Effector memory CD4-positive, alpha-beta T cell (primary cell): ENCODE data around the gene NR2C2AP.

ENCODE experiments used
- DNase-seq, 3 donors: peaks; one replicate each; pipeline ENCODE4 v3.0.0-alpha.2; 2020
- H3K27ac ChIP-seq: 2 replicates; pipeline ENCODE4 v1.7.0; 2013; ENCODE audit warnings: mild to moderate bottlenecking, low read length, moderate library complexity; ENCODE audit not compliant: insufficient read depth, poor library complexity, severe bottlenecking
- H3K27me3 ChIP-seq: replicated peaks from 2 replicates; pipeline ENCODE4 v1.7.0; 2013; ENCODE audit warnings: mild to moderate bottlenecking, low read length; ENCODE audit not compliant: insufficient read depth, control insufficient read depth, poor library complexity, severe bottlenecking
- H3K36me3 ChIP-seq: 2 replicates; pipeline ENCODE4 v1.7.0; 2013; ENCODE audit warnings: mild to moderate bottlenecking, low read length, moderate library complexity; ENCODE audit not compliant: control insufficient read depth, insufficient read depth
- H3K4me1 ChIP-seq: 2 replicates; pipeline ENCODE4 v1.7.0; 2013; ENCODE audit warnings: low read length, mild to moderate bottlenecking; ENCODE audit not compliant: control insufficient read depth, insufficient read depth, poor library complexity, severe bottlenecking
- H3K4me3 ChIP-seq: 2 replicates; pipeline ENCODE4 v1.7.0; 2013; ENCODE audit warnings: low read length, low read depth, mild to moderate bottlenecking; ENCODE audit not compliant: insufficient read depth, poor library complexity, severe bottlenecking
- H3K9me3 ChIP-seq: 2 replicates; pipeline ENCODE4 v1.7.0; 2013; ENCODE audit warnings: mild to moderate bottlenecking, low read length, moderate library complexity; ENCODE audit not compliant: control insufficient read depth

The NR2C2AP gene

DNA sequence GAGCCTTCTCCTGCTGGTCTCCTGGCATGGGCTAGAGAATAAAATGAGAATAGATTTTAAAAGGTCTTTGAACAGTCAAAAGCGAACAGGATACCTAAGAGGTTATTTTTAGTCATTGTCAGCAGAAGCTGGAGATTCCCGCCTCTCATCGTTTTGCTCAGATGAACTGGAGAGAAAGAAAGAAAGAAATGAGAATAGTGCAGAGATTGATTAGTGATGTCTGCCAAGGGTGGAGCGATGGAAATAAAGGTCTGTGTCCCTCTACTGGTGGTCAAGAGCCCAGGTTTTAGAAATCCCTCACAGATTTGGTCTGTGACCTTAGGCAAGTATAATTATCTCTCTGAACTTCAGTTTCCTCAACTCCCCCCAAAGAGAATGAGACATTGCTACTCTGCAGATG is 13.9 kb upstream of the NR2C2AP start:
- Histone ChIP-seq H3K36me3 (no peaks in the 10 kb centered on the region), H3K9me3 (no peaks in the 10 kb centered on the region), H3K4me1 (no peaks in the 10 kb centered on the region), H3K4me3 (no peak overlapping the region), H3K27me3 (peaks cover 35% of the 10 kb centered on the region), H3K27ac (no peak overlapping the region)
- no peak for DNase-seq

DNA sequence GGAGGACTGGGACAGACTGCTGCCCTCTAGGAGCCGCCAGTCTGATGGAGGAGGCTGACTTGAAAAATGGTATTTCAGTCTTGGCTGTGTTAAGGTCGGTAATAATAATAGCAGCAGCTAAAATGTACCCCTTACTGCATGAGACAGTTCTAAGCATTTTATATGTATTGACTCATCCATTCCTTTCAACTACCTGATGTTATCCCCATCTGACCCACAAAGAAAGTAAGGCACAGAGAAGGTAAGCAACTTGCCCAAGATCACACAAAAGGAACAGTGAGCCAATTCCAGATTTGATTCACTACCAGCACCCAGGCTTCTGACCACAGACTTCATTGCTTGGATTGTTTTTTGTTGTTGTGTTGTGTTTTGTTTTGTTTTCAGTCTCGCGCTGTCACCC is 12.6 kb upstream of the NR2C2AP start:
- peaks cover 42% of the 10 kb centered on the region for H3K27me3 ChIP-seq
- no peak overlapping the region for H3K4me3 ChIP-seq
- H3K27ac ChIP-seq = no peak overlapping the region
- H3K36me3 ChIP-seq = no peaks in the 10 kb centered on the region
- no peak for DNase-seq
- H3K4me1 ChIP-seq = no peaks in the 10 kb centered on the region
- H3K9me3 ChIP-seq = no peaks in the 10 kb centered on the region

DNA sequence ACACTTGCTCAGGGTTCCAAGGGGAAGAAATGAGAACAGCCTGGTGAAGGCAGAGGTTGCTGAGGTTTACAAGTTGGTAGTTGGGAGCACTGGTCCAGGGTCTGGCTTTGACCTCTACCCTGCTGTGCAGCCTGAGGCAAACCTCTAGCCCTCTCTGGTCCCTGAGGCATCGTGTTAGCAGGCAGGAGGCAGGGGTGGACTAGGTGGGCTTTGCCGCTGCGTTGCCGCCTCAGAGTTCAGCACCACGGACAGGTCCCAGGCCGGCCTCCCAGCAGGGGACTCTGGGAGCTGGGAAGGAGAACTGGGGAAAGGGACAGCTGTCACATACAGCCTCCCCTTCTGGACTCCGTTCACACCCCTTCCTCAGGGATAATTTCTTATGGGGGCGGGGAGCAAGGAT is 11.7 kb upstream of the NR2C2AP start:
- H3K4me1 ChIP-seq = no peaks in the 10 kb centered on the region
- DNase-seq = no peak
- H3K27ac ChIP-seq = no peak overlapping the region
- H3K27me3 ChIP-seq = peaks cover 42% of the 10 kb centered on the region
- no peak overlapping the region for H3K4me3 ChIP-seq
- H3K9me3 ChIP-seq = no peaks in the 10 kb centered on the region
- H3K36me3 ChIP-seq = no peaks in the 10 kb centered on the region

DNA sequence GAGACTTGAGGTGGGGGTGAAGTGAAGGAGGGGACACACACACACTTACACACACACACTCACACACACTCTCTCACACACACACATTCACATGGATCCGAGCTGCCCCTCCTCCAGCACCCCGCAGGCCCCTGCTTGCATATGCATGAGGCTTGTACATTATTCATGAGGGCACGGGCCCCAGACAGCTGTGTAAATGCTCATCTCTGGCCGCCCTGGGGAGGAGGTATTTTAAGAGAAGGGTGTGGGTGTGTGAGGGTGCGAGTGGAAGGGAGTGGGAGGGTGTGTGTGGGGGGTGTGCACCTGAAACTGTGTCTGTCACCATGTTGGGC is 10.9 kb upstream of the NR2C2AP start:
- H3K4me1 ChIP-seq = no peaks in the 10 kb centered on the region

DNA sequence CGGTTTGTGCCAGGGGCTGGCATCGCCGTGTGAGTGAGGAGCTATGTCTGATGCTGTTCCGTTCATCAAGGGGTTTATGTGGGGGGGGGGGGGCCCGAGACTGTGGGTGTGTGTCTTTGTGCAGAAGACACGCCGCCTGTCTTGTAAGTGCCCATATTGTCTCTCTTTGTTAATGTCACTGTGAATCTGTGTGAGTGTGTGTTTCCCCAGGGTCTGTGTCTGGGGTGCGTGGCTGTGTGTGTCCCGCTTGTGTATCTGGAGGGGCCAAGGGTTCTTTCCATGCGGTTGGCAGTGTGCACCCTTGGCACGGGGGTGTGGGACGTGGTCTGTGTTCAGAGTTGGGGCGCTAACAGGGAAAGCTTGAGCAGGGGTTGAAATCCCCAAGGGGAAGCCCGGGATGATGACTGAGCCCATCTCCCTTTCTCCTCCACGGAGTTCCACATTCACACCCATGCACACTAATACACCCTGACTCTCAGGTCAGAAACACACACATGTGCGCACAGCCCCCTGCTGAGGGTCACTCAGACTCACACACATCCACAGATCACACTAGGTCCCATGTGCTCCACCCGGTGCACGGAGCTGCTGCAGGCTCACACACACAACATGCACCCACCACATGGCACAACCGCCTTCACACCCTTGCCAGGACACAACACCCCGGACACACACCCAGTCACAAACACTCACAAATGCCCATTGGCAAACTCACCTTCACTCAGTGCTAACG is 10.4 kb upstream of the NR2C2AP start:
- DNase-seq = no peak
- H3K9me3 ChIP-seq = no peaks in the 10 kb centered on the region
- H3K36me3 ChIP-seq = no peaks in the 10 kb centered on the region
- H3K27me3 ChIP-seq = peaks cover 42% of the 10 kb centered on the region
- no peak overlapping the region for H3K4me3 ChIP-seq
- H3K27ac ChIP-seq = no peak overlapping the region
- no peaks in the 10 kb centered on the region for H3K4me1 ChIP-seq

More for the DNA sequence above, 10.9 kb upstream of the NR2C2AP start:
- Histone ChIP-seq H3K4me3 (no peak overlapping the region), H3K36me3 (no peaks in the 10 kb centered on the region), H3K27ac (no peak overlapping the region), H3K9me3 (no peaks in the 10 kb centered on the region), H3K27me3 (peaks cover 42% of the 10 kb centered on the region)
- no peak for DNase-seq

DNA sequence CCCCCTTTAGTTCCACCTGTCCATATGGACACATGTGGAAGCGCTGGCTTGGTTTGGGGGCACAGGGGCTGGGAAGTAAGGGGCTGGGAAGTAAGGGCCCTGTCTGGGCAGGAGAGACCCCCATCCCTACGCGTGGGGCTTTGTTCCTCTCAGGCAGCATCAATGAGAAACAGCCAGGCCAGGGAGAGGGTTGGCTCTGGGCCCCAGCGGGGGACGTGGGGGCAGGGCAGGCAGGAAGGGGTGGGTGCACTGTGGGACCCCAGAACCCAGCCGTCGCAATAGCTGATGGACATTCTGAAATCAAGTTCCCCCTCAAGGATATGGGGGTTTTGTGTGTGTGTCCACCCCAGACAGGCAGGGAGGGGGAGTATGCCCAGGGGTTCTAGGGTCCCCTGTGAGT is 9.7 kb upstream of the NR2C2AP start:
- Histone ChIP-seq H3K36me3 (no peaks in the 10 kb centered on the region), H3K4me3 (no peak overlapping the region), H3K9me3 (no peaks in the 10 kb centered on the region), H3K4me1 (peaks cover 2% of the 10 kb centered on the region), H3K27me3 (peaks cover 42% of the 10 kb centered on the region), H3K27ac (no peak overlapping the region)
- DNase-seq = no peak

DNA sequence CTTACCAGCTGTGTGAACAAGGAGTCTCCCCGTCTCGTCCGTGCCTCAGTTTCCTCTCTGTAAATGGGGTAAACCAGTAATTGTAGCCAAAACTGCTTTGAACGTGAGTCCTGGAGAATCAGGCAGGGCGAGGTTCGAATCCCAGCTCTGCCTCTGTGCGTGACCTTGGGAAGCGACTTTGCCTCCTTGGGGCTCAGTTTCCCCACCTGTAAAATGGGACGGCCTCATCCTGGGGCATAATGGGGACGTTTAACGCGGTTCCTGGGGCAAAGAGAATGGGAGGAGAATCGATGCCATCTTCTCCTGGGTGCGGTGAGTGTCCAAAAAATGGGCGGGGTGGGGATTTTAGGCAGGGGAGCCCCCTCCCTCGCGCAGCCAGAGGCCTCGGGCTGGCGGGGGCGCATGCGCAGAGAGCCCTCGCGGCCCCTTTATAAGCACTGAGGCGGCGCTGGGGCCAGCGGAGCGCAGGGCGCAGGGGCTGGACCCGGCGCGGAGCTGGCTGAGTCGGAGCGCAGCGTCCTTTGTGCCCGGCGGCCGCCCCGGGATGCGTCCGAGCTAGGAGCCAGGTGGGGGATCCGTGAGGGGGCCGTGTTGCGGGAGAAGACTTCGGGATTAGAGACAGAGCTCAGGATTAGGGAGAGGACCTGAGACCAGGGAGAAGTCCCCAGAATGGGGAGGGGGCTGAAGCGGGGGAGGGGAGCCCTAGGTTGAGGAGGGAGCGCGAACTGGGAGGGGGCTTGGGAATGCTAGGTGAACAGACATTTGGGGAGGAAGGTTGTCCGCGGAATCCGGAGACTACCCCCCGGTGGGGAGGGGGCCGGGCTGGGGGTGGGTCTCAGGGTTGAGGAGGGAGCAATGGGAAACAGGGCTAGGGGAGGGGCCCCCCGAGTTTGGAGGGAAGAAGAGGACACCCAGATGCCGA is 8.5 kb upstream of the NR2C2AP start, which contains the start of gene NCAN:
NCAN (plus strand) TSS at position 460 of the 922 bp plus-strand sequence. CDS start 4,996 bp downstream, outside the sequence.
- Histone ChIP-seq H3K9me3 (no peaks in the 10 kb centered on the region), H3K4me1 (peaks cover 13% of the 10 kb centered on the region), H3K4me3 (no peak within 1 kb of the TSS), H3K27me3 (peaks cover 42% of the 10 kb centered on the region), H3K27ac (no peak within 1 kb of the TSS), H3K36me3 (no peaks in the 10 kb centered on the region)
- DNase-seq = no peak

DNA sequence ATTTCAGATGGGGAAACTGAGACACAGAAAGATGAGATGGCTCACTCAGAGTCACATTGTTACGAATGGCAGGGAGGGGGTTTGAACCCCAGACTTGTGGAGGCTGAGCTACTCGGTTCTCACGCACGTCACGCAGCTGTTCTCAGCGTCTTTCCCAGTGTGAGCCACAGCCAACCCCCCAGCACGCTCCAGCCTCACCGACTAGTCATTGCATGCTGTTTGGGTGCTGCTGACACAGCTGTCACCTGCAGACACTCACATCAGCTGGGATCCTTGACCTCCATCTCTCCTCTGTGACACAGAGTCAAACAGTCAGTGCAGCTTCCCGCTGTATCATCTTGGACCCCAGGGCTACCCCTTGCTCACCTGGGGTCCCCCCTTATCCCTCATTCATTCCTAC is 6.2 kb upstream of the NR2C2AP start:
- H3K4me1 ChIP-seq = peaks cover 14% of the 10 kb centered on the region
- no peaks in the 10 kb centered on the region for H3K9me3 ChIP-seq
- H3K27me3 ChIP-seq = peaks cover 29% of the 10 kb centered on the region
- H3K4me3 ChIP-seq = no peak overlapping the region
- no peak for DNase-seq
- H3K27ac ChIP-seq = no peak overlapping the region
- no peaks in the 10 kb centered on the region for H3K36me3 ChIP-seq

DNA sequence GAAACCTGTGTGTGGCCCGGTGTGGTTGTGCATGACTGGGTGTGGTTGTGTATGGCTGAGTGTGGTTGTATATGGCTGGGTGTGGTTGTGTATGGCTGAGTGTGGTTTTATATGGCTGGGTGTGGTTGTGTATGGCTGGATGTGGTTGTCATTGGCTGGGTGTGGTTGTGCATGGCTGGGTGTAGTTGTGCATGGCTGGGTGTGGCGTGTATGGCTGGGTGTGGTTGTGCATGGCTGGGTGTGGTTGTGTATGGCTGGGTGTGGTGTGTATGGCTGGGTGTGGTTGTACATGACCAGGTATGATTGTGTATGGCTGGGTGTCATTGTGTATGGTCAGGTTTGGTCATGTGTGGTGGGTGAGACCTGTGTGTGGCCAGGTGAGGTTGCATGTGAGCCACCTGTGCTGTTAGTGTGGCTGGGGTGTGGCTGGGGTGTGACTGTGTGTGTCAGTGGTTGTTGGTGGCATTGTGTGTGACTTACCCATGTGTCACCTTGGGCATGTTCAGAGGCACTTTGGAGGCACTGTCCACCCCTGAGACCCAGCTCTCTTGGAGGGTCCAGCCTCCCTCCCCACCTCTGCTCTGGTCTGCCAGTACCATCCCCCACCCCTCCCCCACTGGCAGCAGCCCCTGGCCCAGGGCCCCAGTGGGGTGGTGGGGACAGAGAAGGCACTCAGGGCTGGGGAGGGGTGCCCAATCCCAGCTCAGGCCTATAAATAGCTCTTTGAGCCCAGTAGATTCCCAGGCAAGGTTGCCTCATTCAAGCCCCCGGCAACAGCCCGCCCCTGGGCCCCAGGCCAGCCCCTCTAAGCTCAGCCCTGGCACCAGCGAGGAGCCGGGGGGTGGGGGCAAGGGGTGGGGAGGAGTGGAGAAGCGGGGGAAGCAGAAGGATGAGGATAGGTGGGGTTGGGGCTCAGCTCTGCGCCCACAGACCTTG is 4.7 kb upstream of the NR2C2AP start:
- Histone ChIP-seq H3K9me3 (no peaks in the 10 kb centered on the region), H3K27ac (no peak overlapping the region), H3K4me1 (peaks cover 14% of the 10 kb centered on the region), H3K4me3 (no peak overlapping the region), H3K36me3 (no peaks in the 10 kb centered on the region), H3K27me3 (peaks cover 15% of the 10 kb centered on the region)
- DNase-seq = no peak
